NCI-H1092 (cell line): ENCODE measurements around the gene WDFY1.
"Not testable (repeated sequence)": the region's sequence is repeated elsewhere in the genome, so short reads cannot be mapped to it uniquely, and the experiment has no call there.

Experiments used
- DNase-seq: peaks from one replicate; lab custom pipeline; 2025; lab: John Stamatoyannopoulos, UW

The WDFY1 gene

GRCh38 chr2:223896833-223897311 is 48.3 kb downstream of the WDFY1 start:
- no peak for DNase-seq

GRCh38 chr2:223894968-223895367 is 50.2 kb downstream of the WDFY1 start:
- DNase-seq = no peak

- no peak for DNase-seq
Observed at GRCh38 chr2:223894009-223894408, 51.1 kb downstream of the WDFY1 start.

GRCh38 chr2:223890721-223891120 is 54.4 kb downstream of the WDFY1 start:
- DNase-seq = no peak

- DNase-seq = no peak
Observed at GRCh38 chr2:223889229-223889628, 55.9 kb downstream of the WDFY1 start.

GRCh38 chr2:223888251-223888650 is 56.9 kb downstream of the WDFY1 start:
- no peak for DNase-seq

- DNase-seq = no peak
Observed at GRCh38 chr2:223887127-223887526, 58.0 kb downstream of the WDFY1 start.

GRCh38 chr2:223886726-223887125 is 58.4 kb downstream of the WDFY1 start:
- DNase-seq = no peak

GRCh38 chr2:223884399-223884798 is 60.7 kb downstream of the WDFY1 start:
- no peak for DNase-seq

- DNase-seq = no peak
Observed at GRCh38 chr2:223882715-223883114, 62.4 kb downstream of the WDFY1 start.

GRCh38 chr2:223880796-223881195 is 64.3 kb downstream of the WDFY1 start:
- no peak for DNase-seq

- DNase-seq = no peak
Observed at GRCh38 chr2:223877721-223878410, 67.3 kb downstream of the WDFY1 start.

- no peak for DNase-seq
Observed at GRCh38 chr2:223873672-223874071, 71.5 kb downstream of the WDFY1 start.

- DNase-seq = not testable (repeated sequence)
Observed at GRCh38 chr2:223872772-223873171, 72.4 kb downstream of the WDFY1 start.

GRCh38 chr2:223871661-223872060 is 73.5 kb downstream of the WDFY1 start:
- DNase-seq = not testable (repeated sequence)

GRCh38 chr2:223870840-223871611 is 74.1 kb downstream of the WDFY1 start:
- no peak for DNase-seq

GRCh38 chr2:223868005-223868404 is 77.1 kb downstream of the WDFY1 start:
- no peak for DNase-seq

- no peak for DNase-seq
Observed at GRCh38 chr2:223865907-223866508, 79.1 kb downstream of the WDFY1 start.

GRCh38 chr2:223865124-223865523 is 80.0 kb downstream of the WDFY1 start:
- DNase-seq = no peak

- no peak for DNase-seq
Observed at GRCh38 chr2:223863491-223863890, 81.6 kb downstream of the WDFY1 start.

GRCh38 chr2:223860809-223861738 is 84.1 kb downstream of the WDFY1 start:
- no peak for DNase-seq

GRCh38 chr2:223859070-223859469 is 86.1 kb downstream of the WDFY1 start:
- DNase-seq = no peak
